T-helper 1 cell treated with Interleukin-12 subunit alpha and Interleukin-12 subunit beta and Interleukin-4 antibody, amounts not matched to agents 30 ng/mL and 1 ng/mL, for 36 hours (primary cell): Measurements from ENCODE around the gene IFT43. TPM values are rescaled to one million over a fixed set of nuclear protein-coding genes. Genes with fewer than 3 reads are reported as not detected.

ENCODE experiments used
- intact Hi-C: fragments of 100-400 bp; cut with micrococcal nuclease; formaldehyde crosslinking; loops from one replicate; pipeline ENCODE4 v1.15.1; 2024
- total RNA-seq: library from RNA; stranded (reverse); gene quantifications from 2 replicates; pipeline ENCODE4 v1.2.3, GENCODE V29; 2022

Gene IFT43
- total RNA-seq, 1 donor from 2014 or later, result 7.6 TPM

DNA sequence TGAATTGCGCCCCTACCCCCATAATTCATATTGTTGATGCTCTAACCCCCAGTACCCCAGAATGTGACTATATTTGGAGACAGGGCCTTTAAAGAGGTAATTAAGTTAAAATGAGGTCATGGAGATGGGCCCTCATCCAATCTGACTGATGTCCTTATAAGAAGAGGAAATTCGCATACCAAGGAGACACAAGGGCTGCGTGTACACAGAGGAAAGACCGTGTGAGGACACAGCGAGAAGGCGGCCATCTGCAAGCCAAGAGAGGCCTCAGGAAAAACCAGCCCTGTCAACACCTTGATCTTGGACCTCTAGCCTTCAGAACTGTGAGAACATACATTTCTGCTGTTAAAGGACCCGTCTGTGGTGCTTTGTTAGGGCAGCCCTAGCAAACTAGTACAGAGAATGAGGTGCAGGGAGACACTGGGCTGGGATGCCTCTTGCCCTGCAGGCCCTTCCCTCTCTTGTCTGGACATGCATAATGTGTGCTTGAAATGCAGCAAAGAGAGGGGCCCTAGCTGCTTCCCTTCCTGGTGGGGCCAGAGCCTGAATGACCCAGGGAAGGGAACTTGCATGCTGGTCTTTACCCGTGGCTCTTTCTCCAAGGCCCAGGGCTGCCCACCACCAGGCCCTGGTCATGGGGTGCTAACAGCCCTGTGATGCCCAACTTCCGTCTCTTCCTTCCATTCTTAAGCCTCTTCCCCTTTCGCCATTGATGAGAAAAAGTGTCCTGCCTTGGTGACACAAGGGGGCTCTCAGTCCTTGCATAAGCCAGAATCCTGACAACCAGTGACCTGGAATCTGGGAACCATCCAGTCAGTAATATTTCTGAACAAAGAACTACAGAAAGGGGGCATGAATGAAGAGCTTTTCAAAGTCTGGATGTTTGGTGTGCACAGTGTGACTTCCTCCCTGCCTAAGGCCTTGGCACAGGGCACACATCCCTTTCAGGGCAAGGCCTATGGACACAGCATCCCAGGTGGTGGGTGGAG is 116.1 kb downstream of the IFT43 start:
- intact Hi-C loops, result no loop called here

- intact Hi-C loops, result no loop called here
Measured at GRCh38 chr14:76104802-76105355, 119.3 kb downstream of the IFT43 start.

- intact Hi-C loops, result no loop called here
Measured at GRCh38 chr14:76106188-76106587, 120.6 kb downstream of the IFT43 start.

DNA sequence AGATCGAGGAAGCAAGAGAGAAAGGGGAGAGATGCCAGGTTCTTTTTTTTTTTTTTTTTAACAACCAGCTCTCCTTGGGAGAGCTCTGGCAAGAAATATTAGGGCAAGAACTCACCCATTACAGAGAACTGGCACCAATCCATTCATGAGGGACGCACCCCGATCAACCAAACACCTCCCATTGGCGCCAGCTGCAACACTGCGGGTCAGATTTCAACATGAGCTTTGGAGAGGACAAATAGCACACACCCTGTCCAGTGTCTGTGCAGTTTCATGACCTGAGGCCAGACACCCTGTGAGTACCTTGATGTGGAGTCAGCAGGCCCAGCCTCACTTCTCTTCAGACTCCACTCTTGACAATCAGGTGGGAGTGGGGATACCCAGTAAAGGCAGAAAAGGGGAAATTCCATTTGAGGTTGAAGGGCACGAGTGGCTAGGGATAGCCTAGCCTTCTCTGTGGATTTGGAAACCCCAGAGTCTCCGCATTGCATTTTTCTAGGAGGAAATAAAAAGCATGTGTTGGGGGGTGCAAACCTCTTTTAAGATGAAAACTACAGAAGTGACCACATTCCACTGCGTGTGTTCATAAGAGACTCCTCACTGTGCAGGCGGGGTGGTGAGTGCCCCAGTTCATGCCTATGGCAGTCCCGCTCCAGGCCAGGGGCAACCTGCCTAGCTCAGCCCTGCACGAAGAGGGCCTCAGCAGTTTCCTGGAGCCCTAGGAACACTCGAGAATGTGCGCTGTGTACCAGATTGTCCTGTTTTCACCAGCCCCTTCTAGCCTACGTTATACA is 123.7 kb downstream of the IFT43 start:
- intact Hi-C loops, result no loop called here

GRCh38 chr14:76112889-76113624 is 127.5 kb downstream of the IFT43 start:
- intact Hi-C loops, result no loop called here

DNA sequence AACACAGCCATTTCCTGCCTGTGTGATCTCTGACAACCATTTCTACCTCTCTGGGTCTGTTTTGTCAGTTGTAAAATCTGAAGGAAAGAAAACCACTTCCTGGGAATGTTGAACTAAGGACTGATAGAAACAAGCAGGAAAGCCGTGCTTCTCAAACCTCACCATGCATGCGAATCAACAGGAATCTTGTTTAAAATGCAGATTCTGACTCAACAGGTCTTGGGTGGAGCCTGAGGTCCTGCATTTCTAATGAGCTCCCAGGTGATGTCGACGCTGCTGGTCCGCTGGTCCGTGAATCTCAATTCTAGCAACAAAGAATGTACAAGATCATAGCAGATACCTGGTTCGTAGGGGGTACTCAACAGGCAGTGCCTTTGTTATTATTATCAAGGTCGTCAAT is 128.1 kb downstream of the IFT43 start:
- intact Hi-C loops, result no loop called here

- intact Hi-C loops, result no loop called here
Measured at GRCh38 chr14:76115010-76115422, 129.5 kb downstream of the IFT43 start.

DNA sequence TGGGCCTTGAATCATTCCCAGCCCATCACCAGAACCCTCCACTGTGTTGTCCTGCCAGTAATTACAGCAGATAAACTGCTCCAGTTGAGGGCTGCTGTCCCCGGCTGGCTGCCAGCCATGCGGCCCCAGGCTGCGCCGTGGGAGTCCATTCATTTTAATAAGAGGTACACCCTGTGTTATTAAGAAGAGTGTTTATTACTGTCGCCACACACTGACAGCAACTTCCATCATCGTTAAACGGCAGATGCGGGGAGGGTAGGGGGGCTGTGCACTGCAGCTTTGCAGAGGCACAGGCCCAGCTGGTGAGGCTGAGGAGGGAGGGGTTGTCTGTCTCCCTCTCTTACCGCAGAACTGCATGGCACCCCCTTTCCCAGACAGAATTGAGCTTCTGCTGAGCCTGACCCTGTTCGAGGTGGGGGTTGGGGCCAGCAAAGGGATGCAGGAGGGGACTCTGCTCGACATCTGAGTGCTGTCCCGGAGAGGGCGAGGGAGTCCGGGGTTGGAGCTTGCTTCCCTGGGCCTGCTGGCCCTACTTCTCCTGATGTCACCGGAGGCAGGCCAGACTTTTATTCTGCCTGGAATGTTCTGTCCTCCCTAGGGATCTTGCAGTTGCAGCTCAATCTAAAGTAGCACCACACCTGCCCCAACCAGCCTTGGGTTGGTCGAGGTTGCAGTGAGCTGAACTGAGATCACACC is 132.4 kb downstream of the IFT43 start:
- intact Hi-C loops, result no loop called here

- intact Hi-C loops, result no loop called here
Measured at GRCh38 chr14:76118594-76118993, 133.0 kb downstream of the IFT43 start.

DNA sequence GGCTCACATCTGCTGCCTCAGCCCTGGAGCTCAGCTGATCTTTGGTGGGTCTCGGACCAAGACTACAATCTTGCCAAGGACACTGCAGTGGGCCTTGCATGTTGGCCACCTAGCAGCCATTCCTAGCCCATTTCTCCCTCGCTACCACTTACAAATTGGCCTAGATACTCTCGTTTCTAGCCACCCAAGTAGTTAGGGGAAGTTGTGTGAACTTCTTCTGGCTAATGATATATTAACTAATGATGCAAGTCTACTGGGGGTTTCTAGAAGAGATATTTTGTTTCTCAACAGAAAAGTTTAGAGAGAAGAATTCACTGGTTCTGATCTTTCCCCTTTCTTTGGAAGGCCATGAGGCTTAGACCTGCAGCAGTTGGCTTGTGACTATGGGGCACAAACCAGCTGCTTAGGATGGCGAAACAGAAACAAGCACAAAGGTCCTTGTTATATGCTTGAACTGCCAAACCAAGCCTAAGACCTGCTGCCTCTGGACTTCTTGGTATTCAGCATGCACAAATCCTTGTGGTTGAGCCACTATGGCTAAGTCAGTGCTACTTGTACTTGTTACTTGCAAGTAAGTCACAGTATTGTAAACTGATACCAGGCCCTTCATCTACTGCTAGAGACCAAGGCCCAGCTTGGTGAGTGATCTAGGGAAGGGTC is 135.7 kb downstream of the IFT43 start:
- intact Hi-C loops, result no loop called here

DNA sequence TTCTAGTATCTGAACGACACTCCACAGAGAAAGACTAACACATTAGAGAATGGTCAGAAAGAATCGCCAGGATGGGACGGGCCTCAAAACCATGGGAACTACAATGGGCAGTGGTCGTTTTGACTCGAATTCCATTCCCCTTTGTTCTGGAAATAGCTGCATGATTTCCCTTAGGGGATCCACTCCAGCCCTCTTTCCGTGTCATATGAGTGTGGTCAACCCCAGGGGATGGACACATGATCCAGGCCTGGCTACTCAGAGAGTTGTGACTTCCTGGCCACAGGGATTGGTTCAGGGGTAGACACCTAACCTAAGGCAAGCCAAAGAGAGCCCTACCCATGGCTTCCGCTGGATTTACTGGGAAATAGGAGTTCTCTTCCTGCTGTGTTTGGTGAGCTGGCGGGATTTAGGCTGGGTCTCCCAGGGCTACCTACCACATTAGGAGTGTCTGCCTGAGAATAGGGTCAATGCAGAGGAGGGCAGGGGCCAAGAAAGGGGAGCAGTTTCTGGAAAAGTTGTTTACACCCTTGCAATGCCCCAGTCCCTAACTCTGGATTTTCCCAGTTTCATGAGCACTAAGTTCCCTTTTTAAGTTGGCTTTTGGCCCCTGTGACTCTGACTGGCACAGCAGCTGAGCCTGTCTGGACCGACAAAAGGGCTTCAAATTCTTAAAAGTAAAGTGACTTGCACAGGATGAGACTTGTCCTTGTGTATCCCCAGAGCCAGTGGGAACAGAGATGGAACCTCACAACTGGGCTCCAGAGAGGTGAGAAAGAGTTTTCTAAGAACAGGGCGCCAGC is 138.1 kb downstream of the IFT43 start:
- intact Hi-C loops, result no loop called here

DNA sequence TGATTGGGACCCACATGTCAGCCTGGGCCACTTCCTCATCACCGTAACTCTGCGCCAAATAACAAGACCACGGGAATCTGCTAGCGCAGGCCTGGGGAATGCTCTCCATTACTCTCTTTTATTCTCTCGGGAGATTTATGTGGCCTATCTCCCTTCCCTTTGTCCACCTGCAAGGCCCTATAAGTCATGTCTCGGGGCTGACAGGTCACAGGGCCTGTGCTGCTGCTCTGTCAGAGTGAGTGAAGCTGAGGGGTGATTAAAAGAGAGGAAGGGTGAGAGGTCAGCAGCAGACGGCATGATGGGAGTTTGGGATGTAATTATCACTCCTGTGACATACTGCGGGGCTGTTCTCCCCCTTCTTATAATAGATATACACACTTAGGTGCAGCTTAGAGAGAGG is 139.9 kb downstream of the IFT43 start:
- intact Hi-C loops, result no loop called here

DNA sequence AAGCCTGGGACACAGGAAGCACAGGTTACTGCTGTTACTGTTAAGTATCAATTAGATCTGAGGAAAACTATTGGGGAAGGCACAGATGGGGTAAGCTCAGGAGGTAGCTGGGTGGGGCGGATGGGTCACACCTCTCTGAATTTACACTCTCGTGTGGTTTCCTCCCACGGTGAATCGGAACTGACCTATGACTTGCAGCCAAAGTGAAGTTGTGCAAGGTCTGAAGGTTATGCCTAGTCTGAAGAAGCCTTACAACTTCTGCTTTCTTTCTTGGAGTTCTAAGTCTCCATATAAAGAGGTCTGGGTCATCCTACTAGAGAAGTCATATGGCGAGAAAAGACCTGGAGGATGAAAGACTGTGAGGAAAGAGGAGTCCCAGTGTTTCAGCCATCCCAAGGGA is 140.5 kb downstream of the IFT43 start:
- intact Hi-C loops, result no loop called here

GRCh38 chr14:76129851-76130576 is 144.5 kb downstream of the IFT43 start:
- intact Hi-C loops, result no loop called here

- intact Hi-C loops, result no loop called here
Measured at GRCh38 chr14:76131071-76131965, 145.8 kb downstream of the IFT43 start.

DNA sequence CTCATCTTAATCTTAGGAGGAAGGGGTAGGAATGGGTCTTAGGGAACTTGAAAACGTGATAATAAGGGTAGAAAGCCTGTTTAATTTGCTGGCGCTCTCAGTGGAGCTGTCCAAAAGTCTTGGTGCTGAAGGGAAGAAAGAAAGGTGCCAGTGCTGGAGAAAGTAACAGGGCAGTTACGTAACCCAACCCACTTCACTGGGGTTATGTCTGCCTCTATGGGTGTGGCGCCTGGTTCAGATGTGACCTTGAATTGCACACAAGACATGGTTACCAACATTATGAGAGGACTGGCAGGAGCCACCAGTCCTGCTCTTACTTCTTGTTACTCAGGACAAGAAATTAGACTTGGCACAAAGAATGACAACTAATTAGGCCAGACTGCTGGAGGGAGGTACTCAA is 147.5 kb downstream of the IFT43 start:
- intact Hi-C loops, result loop anchor here (2.0 kb wide), 1 partner anchor 20 kb away; no protein-coding TSS in a partner anchor
